ENCODE results near the gene PCNX1. TPM values are rescaled to one million over a fixed set of nuclear protein-coding genes. Genes with fewer than 3 reads are reported as not detected.
"Not testable (repeated sequence)": the region's sequence is repeated elsewhere in the genome, so short reads cannot be mapped to it uniquely, and the experiment has no call there.

Gene PCNX1
- total RNA-seq (2014; rRNA removed; shearing (Covaris generic)): 10.9 and 11.8 TPM in 2 replicates

DNA sequence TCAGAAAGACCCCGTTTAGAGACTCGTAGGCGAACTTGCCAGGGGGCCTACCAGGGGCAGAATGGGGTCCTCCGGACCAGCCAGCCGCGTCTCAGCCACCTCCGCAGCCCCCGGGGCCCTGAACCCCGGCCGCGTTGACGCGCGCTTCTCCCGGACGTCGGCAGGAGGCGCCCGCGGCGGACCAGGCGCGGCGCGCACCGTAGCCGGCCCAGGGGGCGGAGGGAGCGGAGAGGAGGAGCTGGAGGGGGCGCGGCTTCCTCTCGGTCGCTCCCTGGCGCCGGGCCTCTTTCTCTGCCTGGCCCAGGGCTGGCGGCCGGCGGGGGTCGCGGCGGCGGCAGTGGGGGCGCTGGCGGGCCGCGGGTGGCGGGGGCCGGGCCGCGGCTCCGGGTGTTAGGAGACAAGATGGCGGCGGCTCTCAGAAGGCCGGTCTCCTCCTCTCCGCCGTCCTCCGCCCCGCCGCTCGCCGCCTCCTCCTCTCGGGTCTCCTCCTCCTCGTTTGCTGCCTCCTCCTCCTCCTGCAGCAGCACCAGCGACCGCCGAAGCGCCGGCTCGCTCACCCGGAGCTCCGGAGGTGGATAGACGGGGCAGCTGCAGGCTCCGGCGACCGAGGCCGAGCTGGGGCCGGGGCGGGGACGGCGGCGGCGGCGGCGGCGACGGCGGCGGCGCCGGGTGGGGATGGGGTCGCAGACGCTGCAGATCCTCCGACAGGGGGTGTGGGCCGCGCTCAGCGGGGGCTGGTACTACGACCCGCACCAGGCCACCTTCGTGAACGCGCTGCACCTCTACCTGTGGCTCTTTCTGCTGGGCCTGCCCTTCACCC, at the start of gene PCNX1:
PCNX1 (plus strand) TSS at position 284 of the 820 bp plus-strand sequence; CDS start at position 676, 392 bp downstream.
- peak; percentile 68 for DNase-seq (ENCODE audit: low spot score)

DNA sequence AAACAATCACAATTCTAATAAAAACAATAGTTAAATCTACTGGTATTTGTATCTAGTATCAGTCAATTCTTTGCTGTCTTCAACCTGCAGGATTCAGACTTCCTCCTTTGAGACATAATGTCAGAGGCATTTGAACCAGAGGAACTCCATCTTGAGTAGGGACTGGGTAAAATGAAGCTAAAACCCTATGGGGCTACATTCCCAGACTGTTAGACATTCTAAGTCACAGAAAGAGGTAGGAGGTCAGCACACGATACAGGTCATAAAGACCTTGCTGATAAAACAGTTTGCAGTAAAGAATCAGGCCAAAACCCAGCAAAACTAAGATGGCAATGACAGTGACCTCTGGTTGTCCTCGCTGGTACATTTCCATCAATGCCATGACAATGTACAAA, 49.8 kb upstream of the PCNX1 start:
- DNase-seq (ENCODE audit: low spot score): no peak

DNA sequence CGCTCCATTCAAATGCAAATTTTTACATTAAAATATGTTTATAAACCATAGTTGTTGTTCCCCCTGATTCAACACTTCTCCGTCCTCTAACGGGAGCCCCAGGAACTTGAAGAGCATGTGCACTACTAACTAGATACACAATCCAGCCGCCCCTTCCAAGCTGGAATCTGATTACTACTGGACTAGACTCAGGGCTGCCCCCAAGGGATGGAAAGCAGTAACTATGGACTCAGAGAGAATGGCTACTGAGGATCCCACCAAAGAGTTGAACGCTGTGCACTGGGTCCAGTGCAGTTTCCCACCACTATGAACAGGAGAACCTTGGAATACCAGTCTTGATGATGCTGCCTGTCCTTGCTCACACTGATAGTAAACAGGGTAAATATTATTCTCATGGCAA, 48.6 kb upstream of the PCNX1 start:
- no peak for DNase-seq (ENCODE audit: low spot score)

DNA sequence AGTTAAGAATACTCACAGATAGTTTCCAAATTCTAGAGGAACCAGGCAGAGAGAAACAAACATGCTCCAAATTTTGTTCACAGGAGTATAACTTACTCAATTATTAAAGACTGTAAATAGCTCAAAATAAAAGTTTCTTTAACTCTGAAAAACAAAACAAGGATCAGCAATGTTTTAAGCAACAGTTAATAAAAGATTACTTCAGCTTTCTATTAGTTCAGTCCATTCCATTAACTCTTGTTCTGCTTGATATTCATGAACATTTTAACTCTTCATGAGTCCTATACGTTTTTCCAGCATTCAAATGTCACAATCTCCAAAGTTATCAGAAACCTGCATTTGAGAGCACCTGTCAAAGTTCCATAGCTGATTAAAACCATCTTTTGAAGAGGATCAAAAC, 40.3 kb upstream of the PCNX1 start:
- not testable (repeated sequence) for DNase-seq (ENCODE audit: low spot score)

DNA sequence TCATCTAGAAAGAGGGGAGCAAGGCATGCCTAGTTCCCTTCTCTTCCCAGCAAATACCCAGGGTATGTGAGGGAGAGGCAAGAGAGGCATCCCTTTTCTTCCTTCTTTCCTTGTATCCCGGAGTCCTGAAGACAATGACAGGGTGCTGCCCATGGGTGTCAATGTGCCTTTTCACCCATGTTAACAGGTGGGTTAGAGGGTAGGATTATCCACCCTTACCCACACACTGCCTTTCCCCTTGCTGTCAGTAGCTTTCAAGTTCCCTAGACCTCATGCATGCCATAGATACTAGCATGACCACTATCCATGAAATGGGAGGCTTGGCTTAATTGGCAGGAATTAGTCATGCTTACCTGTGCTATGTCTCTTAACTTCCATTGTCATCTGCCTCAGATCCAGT, 36.3 kb upstream of the PCNX1 start:
- DNase-seq (ENCODE audit: low spot score): no peak

DNA sequence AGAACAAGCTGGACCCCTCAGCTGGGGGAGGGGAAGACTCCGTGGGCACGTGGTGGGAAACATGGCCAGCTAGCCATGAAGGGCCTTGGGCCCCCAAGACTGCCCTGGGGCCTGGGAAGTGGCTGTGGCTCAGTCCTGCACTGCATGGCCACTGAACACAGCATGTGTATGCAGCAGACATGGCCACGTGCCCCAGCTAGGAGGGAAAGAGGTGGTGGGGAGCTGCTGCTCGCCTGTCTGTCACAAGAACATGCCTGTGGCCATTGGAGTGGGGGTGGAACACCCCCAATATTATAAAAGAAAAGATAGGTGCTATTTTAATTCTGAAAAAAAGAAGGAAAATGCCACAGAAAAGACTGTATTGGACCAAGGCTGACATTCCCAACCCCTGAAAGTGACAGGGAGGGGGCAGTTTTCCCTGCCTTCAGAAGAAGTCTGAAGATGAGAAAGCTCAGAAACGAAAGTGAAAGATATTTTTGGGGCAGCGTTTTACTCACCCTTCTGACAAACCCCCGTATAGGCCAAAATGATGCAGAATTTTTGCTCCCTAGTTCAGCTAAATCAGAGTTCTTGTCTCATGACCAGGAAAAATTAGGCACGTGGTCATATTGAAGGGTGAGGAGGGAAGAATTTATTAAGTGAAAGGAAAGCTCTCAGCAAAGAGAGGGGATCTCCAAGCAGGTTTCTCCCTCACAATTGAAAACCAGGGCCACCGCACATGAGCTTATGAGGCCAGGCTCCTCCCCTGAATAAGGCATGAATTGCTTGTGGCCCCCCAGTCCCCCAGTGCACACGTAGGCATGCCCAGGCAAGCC, 35.2 kb upstream of the PCNX1 start:
- DNase-seq (ENCODE audit: low spot score): no peak

DNA sequence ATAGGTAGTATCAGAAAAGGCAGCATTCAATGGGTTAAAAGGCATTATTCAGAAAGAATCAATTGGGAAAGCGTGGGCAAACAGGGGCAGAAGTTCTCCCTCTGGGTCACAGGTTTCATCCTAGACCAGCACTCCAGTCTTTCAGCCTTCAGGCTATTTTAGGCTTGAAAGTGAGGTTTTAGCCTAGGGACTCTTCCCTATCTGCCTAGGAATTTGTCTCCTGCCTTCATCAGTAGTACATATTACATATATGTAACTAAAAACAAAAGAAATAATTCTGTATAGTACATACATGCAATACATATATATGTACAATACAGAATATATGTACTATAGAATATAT, 34.6 kb upstream of the PCNX1 start:
- no peak for DNase-seq (ENCODE audit: low spot score)

DNA sequence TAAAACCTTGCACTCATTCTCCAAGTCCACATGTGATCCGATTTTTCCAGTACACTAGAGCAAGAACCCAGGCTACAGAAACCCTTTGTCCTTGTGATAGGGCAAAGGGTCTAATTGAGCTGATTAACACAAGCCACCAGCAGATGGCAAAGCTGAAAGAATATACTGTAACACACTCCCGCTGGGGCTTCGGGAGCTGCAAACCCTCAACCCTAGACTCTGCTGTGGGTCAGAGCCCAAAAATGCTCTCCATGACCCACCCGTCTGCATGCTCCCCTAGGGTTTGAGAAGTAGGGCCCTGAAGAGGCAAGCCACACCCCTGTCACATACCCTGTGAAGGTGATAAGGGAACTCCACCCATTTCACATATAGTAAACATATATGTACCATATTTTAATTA, 33.6 kb upstream of the PCNX1 start:
- DNase-seq (ENCODE audit: low spot score): no peak

DNA sequence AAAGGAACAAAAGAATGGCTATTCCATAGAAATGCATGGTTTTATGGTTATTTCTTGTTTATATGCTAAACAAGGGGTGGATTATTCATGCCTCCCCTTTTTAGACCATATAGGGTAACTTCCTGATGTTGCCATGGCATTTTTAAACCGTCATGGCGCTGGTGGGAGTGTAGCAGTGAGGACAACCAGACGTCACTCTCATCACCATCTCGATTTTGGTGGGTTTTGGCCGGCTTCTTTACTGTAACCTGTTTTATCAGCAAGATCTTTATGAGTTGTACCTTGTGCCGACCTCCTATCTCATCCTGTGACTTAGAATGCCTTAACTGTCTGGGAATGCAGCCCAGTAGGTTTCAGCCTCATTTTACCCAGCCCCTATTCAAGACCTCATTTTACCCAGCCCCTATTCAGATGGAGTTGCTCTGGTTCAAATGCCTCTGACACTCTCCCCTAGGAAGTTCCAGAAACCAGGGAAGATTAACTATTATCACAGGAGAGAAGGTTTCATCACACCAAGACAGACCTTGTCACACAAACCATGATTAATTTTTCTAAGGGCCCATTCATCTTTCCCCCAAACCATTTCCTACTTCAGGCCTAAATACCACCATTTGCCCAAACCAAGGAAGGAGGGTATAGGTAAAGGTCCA, 31.3 kb upstream of the PCNX1 start:
- DNase-seq (ENCODE audit: low spot score): not testable (repeated sequence)

DNA sequence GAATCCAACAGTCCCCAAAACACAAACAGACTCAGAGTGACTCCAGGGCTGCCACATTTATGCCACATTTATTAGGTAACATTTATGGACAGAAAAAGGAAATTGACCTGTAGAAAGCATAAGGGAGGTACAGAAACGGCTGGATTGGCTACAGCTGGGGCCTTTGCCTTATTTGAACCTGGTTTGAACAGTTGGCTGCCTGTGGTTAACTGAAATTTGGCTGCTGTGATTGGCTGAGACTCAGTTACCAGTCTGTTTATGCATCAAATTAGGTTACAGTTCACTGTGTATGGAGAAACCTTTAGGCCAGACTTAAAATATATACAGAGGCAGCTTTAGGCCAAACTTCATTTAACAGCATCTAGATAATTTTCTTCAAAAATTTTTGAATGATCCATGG, 27.8 kb upstream of the PCNX1 start:
- no peak for DNase-seq (ENCODE audit: low spot score)

DNA sequence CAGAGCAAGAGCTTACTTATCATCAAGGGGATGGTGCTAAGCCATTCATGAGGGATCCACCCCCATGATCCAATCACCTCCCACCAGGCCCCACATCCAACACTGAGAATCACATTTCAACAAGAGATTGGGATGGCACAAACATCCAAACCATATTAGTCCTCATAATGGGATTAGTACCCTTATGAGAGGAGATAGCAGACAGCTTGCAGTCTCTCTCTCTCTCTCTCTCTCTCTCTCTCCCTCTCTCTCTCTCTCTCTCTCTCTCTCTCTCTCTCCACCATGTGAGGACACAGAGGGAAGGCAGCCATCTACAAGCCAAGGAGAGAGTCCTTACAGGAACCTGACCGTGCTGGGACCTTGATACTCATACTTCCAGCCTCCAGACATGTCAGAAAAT, 26.4 kb upstream of the PCNX1 start:
- DNase-seq (ENCODE audit: low spot score): not testable (repeated sequence)

DNA sequence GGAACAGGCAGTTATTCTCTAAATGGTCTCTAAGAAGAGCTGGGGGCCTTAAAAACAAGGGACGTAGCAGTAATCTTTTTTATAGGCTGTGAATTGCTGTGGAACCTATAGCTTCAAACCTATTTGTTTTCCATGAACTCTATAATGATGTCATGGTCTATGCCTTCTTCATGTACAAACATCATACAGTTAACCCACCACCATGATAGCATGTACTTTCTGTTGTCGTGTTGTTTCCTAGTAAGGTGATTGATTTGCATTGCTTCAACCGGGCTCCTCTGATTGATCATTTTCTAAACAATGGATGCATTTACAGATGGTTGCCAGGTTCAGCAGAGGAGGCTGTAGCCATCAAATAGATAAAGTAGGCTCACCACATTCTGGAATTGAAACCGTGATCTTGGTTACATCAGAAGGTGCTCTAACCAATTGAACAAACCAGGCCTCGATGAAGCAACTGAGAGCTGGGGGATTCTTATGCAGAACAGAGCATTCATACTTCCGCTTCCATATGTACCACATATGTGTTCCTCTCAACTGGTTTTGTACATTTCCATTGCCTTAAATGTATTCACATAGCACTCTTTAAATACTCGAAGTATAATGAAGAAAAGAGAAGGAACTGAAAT, 25.6 kb upstream of the PCNX1 start:
- no peak for DNase-seq (ENCODE audit: low spot score)

DNA sequence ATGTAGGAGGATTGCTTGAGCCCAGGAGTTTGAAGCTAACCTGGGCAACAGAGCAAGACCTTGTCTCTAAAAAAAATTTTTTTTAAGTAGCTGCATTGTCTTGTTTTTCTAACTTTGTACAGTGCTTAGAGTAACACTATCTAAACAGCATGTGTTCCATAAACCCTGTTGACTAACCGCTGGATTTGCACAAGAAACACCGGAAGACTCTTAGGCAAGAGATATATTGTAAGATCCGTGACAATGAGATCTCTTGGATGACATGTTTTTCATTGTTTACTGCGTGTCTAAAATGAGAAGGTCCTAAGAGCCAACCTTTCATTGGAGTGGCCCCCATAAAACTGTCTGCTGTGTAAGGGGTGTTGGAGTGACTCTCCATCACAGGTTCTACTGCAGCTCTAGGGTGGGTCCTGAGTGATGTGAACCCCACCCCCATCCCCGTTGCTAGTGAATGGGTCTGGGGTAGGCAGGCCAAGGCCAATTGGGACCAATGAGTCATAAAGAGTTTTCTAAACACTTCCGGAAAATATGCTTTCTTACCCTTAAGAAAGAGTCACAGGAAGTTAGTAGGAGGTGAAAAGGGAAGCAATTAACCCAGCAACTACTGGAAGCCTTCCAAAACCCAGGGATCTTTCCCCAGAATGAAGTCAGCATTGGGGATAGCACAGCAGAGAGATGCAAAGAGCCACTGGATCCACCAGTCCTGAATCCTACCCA, 24.3 kb upstream of the PCNX1 start:
- DNase-seq (ENCODE audit: low spot score): no peak

DNA sequence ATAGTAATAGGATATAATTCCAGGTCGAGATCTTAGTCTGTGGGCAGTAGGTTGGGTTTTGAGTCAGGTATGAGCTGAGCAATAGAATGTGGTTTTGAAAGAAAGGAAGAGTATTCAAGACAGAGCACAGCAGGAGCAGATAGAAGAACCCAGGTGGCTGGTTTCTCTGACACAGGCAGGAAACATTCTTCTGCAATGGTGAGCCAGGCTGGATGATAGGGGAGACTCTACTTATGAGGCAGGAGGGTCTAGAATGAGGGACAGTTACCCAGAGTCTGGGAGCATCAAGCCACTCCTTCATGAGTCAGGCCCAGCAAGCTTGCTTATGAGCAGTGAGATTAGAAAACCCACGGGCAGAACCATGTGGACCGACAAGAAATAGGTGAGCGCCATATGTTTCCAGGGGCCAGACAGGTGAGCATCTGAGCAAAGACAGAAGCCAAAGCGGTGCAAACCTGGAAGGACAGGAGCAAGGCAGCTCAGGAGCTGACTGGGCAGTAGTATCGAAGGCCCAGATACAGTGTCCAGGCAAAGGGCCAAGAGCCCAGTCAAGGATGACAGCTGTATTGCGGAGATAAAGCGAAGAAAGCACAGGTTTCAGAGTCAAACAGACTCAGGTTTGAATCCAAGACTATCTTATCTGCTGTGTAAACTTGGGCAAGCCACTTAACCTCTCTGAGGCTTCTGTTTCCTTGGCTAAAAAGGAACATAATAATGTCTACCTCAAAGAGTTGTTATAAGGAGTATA, 22.5 kb upstream of the PCNX1 start:
- no peak for DNase-seq (ENCODE audit: low spot score)

DNA sequence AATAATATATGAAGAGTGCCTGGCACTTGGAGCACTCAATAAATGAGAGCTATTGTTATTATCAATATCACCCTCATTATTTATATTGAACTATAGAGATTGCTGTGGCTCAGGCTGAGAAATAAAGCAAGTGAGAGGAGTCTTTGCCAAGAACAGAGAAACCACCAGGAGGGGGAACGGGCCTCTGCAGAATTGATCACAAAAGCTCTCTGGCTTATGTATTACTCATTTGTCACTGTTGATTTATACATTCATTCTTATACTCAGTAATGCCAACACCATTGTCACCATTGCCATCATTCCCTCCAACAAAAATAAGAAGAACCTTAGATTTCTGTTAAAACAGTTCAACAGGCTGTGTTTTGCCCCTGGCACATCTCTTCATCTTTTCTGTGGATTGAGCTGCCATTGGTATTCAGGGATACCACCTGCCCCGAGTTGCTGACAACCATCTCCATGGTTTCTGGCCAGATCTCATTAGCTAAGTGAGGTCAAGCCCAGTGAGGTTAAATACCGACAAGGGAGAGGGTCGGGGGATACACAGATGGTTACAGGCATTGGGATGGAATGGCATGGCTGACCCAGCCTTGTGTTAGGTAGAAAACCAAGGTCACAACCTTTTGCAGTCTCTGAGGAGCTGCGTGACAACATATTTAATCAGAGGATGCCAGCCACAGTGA, 21.8 kb upstream of the PCNX1 start:
- DNase-seq (ENCODE audit: low spot score): no peak

DNA sequence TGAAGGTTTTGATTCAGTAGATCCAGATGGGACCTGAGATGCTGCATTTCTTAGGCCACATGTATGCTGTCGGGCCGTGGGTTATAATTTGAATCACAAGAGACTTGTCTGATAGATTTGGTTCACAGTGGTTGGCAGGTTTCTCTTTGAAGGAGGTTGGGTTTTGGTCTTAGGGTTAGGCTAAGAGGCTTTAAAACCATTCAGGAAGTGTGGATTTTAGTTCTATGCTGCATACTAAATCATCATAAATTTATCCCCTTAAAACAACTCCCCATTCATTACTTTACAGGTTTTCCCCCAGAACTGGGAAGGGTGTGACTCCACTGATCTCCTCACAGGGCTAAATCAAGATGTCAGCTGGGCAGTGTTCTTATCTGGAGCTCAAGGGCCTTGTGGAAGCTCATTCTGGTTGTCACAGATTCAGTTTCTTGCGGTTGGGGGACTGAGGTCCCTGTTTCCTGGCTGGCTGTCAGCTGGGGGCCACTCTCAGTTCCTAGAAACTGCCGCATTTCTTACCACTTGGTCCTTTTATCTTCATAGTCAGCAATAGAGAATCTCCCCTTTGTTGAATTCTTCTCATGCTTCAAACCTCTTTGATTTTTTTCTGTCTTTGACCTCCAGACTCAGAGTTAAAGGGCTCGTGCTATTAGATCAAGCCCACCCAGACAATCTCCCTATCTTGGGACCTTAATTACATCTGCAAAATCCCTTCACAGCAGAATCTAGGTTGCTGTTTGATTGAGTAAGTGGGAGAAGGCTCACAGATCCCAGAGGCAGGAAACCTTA, 20.6 kb upstream of the PCNX1 start:
- DNase-seq (ENCODE audit: low spot score): no peak

DNA sequence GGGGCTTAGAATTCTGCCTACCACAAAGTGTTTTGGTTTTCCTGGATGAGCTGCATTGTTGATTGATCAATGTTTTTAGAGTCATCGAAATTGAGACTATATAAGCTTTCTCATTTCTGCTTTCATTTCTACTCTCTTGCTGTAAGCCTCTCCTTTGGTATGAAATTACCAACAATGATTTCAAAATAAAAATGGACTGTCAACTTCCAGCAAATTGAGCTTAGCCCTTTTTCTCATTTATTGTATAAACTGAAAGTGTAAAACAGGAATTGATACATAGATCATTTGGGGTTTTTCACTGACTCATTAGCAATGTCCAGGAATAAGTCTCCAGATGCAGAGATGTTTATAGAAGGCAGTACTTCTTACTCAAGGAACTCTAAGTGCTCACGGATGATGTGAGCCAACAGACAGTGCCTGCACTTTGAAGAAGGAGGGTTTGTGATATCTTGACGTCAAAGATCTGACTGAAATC, 20.0 kb upstream of the PCNX1 start:
- DNase-seq (ENCODE audit: low spot score): no peak

DNA sequence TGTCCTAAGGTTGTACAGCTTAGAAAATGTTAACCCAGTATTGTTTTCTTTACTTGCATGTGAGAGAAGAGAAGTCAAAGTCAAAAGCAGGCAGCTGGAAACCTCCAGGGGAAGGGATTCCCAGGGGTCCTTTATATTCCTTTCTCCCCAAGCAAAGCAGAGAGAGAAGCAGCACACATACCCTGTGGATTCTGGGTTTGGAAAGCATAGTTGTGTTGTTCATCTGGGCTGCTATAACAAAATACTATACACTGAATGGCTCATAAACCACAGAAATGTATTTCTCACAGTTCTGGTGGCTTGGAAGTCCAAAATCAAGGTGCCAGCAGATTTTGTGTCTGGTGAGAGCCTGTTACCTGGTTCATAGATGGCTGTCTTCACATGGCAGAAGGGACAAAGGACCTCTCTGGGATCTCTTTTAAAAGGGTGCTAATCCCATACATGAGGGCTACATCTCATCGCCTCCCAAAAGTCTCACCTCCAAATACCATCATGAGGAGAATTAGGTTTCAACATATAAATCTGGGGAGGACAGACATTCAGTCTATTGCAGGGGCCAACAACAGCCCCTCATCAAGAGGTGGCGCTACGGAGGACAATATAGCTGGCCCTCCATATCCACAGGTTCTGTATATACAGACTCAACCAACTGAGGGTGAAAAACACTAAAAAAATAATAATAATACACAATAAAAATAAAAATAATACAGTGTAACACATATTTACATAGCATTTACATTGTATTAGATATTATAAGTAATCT, 19.3 kb upstream of the PCNX1 start:
- no peak for DNase-seq (ENCODE audit: low spot score)

Data from HT-29 (cell line).